A549 (cell line): ENCODE measurements around the gene RIN3. TPM values are rescaled to one million over a fixed set of nuclear protein-coding genes. Genes with fewer than 3 reads are reported as not detected.

Experiments used
- ATAC-seq, 2 experiments: fragments of 200-7000 bp in 1 of 2; fragments of >200 bp in 1 of 2; cut with Nextera tagmentation in 1 of 2; cut with Tn5 transposase in 1 of 2; 3 replicates each; pipeline versions ENCODE4 v1.8.0 to v1.9.1; 2018 to 2020; ENCODE audit warnings: mild to moderate bottlenecking in 1 of 2, moderate library complexity in 1 of 2
- CTCF ChIA-PET: fragments of 300-600 bp; sonication (Branson Sonifier 250); formaldehyde crosslinking; extraction: SDS; loops from one replicate; lab custom pipeline; 2021; ENCODE audit warnings: antibody characterized with exemption, inconsistent platforms; lab: Yijun Ruan, JAX
- POLR2A ChIA-PET: fragments of 350-600 bp; formaldehyde crosslinking; extraction: SDS; loops from one replicate; lab custom pipeline; 2021; ENCODE audit warnings: antibody characterized with exemption, inconsistent platforms; lab: Yijun Ruan, JAX
- DNase-seq, 2 experiments: peaks; one replicate each; pipeline versions ENCODE4 v3.0.0 to v3.0.0-alpha.2; 2011 to 2016; ENCODE audit warnings: low read depth in 1 of 2, low spot score in 1 of 2
- FAIRE-seq: peaks from 2 replicates; lab custom pipeline; 2011; peaks lifted over from hg19 to GRCh38; lab: Jason Lieb, UNC
- H3K27ac ChIP-seq, 2 experiments: fragments of >200 bp; sonication (Bioruptor Twin); formaldehyde crosslinking; 3 replicates each; pipeline ENCODE4 v1.5.1; 2016 to 2017
- H3K4me1 ChIP-seq: fragments of >200 bp; sonication (Bioruptor Twin); formaldehyde crosslinking; 3 replicates; pipeline ENCODE4 v1.6.1; 2016
- H3K4me2 ChIP-seq: fragments of >200 bp; sonication (Bioruptor Twin); formaldehyde crosslinking; 3 replicates; pipeline ENCODE4 v1.6.1; 2016
- H3K4me3 ChIP-seq: fragments of >200 bp; sonication (Bioruptor Twin); formaldehyde crosslinking; 3 replicates; pipeline ENCODE4 v1.5.1; 2016
- H3K9me3 ChIP-seq: fragments of >200 bp; sonication (Bioruptor Twin); formaldehyde crosslinking; 3 replicates; pipeline ENCODE4 v1.6.1; 2016
- ATOH8 ChIP-seq: fragments of 250-450 bp; sonication (Bioruptor Pico); IDR thresholded peaks from 2 replicates; pipeline ENCODE4 v1.5.0; 2020; ENCODE audit warnings: low read depth, mild to moderate bottlenecking, moderate library complexity
- BHLHE40 ChIP-seq: IDR thresholded peaks from 2 replicates; pipeline ENCODE4 v1.6.1; 2012; ENCODE audit warnings: low read depth, low read length, inconsistent platforms
- CBX8 ChIP-seq: fragments of 200-600 bp; sonication (generic); IDR thresholded peaks from 2 replicates; pipeline ENCODE4 v1.6.1; 2016
- CHD2 ChIP-seq: fragments of 150-350 bp; IDR thresholded peaks from 2 replicates; pipeline ENCODE4 v1.6.1; 2014; ENCODE audit warnings: low read length; ENCODE audit not compliant: partially characterized antibody
- E2F6 ChIP-seq: IDR thresholded peaks from 2 replicates; pipeline ENCODE4 v1.6.1; 2012; ENCODE audit warnings: low read depth, borderline replicate concordance
- EHMT2 ChIP-seq: fragments of 200-600 bp; sonication (generic); IDR thresholded peaks from 2 replicates; pipeline ENCODE4 v1.6.1; 2016; ENCODE audit warnings: antibody characterized with exemption, low read depth, mild to moderate bottlenecking, moderate library complexity
- ELK1 ChIP-seq: fragments of 150-350 bp; IDR thresholded peaks from 2 replicates; pipeline ENCODE4 v1.6.1; 2014; ENCODE audit warnings: low read depth, mild to moderate bottlenecking, low read length
- FOXS1 ChIP-seq: fragments of 250-450 bp; sonication (Bioruptor Pico); IDR thresholded peaks from 2 replicates; pipeline ENCODE4 v1.5.0; 2020; ENCODE audit warnings: mild to moderate bottlenecking, moderate library complexity
- HES2 ChIP-seq: fragments of >200 bp; sonication (Bioruptor Twin); formaldehyde crosslinking; IDR thresholded peaks from 2 replicates; pipeline ENCODE4 v1.6.1; 2016
- HEYL ChIP-seq: fragments of 250-450 bp; sonication (Bioruptor Pico); IDR thresholded peaks from 2 replicates; pipeline ENCODE4 v1.8.0; 2021; ENCODE audit warnings: mild to moderate bottlenecking, moderate library complexity
- HMGXB4 ChIP-seq: fragments of 250-450 bp; sonication (Bioruptor Pico); IDR thresholded peaks from 2 replicates; pipeline ENCODE4 v1.5.0; 2021; ENCODE audit warnings: mild to moderate bottlenecking, moderate library complexity, borderline replicate concordance
- HOXA7 ChIP-seq: fragments of 250-450 bp; sonication (Bioruptor Pico); IDR thresholded peaks from 2 replicates; pipeline ENCODE4 v1.5.0; 2020; ENCODE audit warnings: mild to moderate bottlenecking, moderate library complexity
- JUN ChIP-seq, 2 experiments: fragments of >200 bp; sonication (Bioruptor Twin); formaldehyde crosslinking; IDR thresholded peaks; 2 replicates in 1 of 2; 3 replicates in 1 of 2; pipeline ENCODE4 v1.6.1; 2016 to 2017
- JUNB ChIP-seq: fragments of >200 bp; sonication (Bioruptor Twin); formaldehyde crosslinking; IDR thresholded peaks from 2 replicates; pipeline ENCODE4 v1.6.1; 2016
- KDM5A ChIP-seq: fragments of 200-600 bp; sonication (generic); IDR thresholded peaks from 2 replicates; pipeline ENCODE4 v1.6.1; 2016; ENCODE audit warnings: antibody characterized with exemption, mild to moderate bottlenecking
- MAX ChIP-seq: IDR thresholded peaks from 2 replicates; pipeline ENCODE4 v1.6.1; 2012
- MAZ ChIP-seq: fragments of 150-350 bp; IDR thresholded peaks from 2 replicates; pipeline ENCODE4 v1.6.1; 2014; ENCODE audit warnings: antibody characterized with exemption, low read depth, low read length, borderline replicate concordance
- NPAS2 ChIP-seq: fragments of 250-450 bp; sonication (Bioruptor Pico); IDR thresholded peaks from 2 replicates; pipeline ENCODE4 v1.8.0; 2022; ENCODE audit warnings: mild to moderate bottlenecking, moderate library complexity, borderline replicate concordance
- NR3C1 ChIP-seq: fragments of >200 bp; sonication (Bioruptor Twin); formaldehyde crosslinking; IDR thresholded peaks from 3 replicates; pipeline ENCODE4 v1.6.1; 2017
- PHF8 ChIP-seq: fragments of 200-600 bp; sonication (generic); IDR thresholded peaks from 2 replicates; pipeline ENCODE4 v1.6.1; 2016; ENCODE audit warnings: low read depth, mild to moderate bottlenecking, antibody characterized with exemption, moderate library complexity, borderline replicate concordance
- POLR2AphosphoS2 ChIP-seq: conservative IDR thresholded peaks from 2 replicates; pipeline ENCODE4 v1.6.1; 2012; ENCODE audit warnings: low read length, improper control_type of control experiment, inconsistent platforms
- RAD21 ChIP-seq, 2 experiments: fragments of >200 bp in 1 of 2; sonication (Bioruptor Twin) in 1 of 2; formaldehyde crosslinking in 1 of 2; IDR thresholded peaks in 1 of 2; conservative IDR thresholded peaks in 1 of 2; 2 replicates in 1 of 2; 3 replicates in 1 of 2; pipeline ENCODE4 v1.6.1; 2012 to 2018; ENCODE audit warnings: inconsistent platforms in 1 of 2
- TFCP2L1 ChIP-seq: fragments of 250-450 bp; sonication (Bioruptor Pico); IDR thresholded peaks from 2 replicates; pipeline ENCODE4 v1.5.0; 2021; ENCODE audit warnings: mild to moderate bottlenecking
- ZC3H11A ChIP-seq: fragments of 450-650 bp; IDR thresholded peaks from 2 replicates; pipeline ENCODE4 v1.6.1; 2014; ENCODE audit warnings: antibody characterized with exemption, mild to moderate bottlenecking
- ZNF302 ChIP-seq: fragments of 250-450 bp; sonication (Bioruptor Pico); IDR thresholded peaks from 2 replicates; pipeline ENCODE4 v1.9.0; 2021; ENCODE audit warnings: inconsistent platforms, mild to moderate bottlenecking, moderate library complexity
- ZSCAN20 ChIP-seq: fragments of 250-450 bp; sonication (Bioruptor Pico); IDR thresholded peaks from 2 replicates; pipeline ENCODE4 v1.8.0; 2022; ENCODE audit warnings: mild to moderate bottlenecking, moderate library complexity
- WGBS: methylation state at CpG from one replicate; pipeline ENCODE4 v1.1.6; 2017; ENCODE audit errors: missing lambda C conversion rate; 5-methylcytosine and 5-hydroxymethylcytosine counted together
- polyA plus RNA-seq, 4 experiments: library from polyadenylated mRNA; depleted of rRNA in 3 of 4; stranded (reverse); fragments of >200 nt; fragmentation: RNase III in 1 of 4; extraction: RNeasy Plus Mini Kit Qiagen cat#74134 plus additional on column Dnase treatment in 1 of 4; gene quantifications; 2 replicates in 3 of 4; 3 replicates in 1 of 4; pipeline ENCODE4 v1.2.3, GENCODE V29; 2011 to 2017

The RIN3 gene
- polyA plus RNA-seq, 2 of the 4 experiments (the other 2 are of a cell fraction) = 5.6 to 14.5 TPM

- ATAC-seq (peak in 1 of 2 experiments; percentile 16; a peak in 1 of 6 replicates), FAIRE-seq (no peak), DNase-seq (no peak)
- Histone ChIP-seq H3K4me1 (no peaks in the 10 kb centered on the region), H3K27ac (no peak overlapping the region), H3K4me3 (no peak overlapping the region), H3K9me3 (peaks cover 11% of the 10 kb centered on the region; the same call in 2 of the 3 replicates), H3K4me2 (no peak overlapping the region)
- POLR2A ChIA-PET = no interaction called here
- 86% methylated on average over 6 of the region's 10 CpGs for WGBS
- TF ChIP-seq E2F6 (no peak), HEYL (CRISPR knock-in tag) (no peak), JUNB (no peak), NR3C1 (no peak), RAD21 (conservative IDR thresholded peaks at IDR 0.05 in 1 of 2, IDR thresholded peaks at IDR 0.05 in 1 of 2) (no peak), ELK1 (no peak), MAZ (no peak), CBX8 (no peak), JUN (IDR thresholded peaks at IDR 0.05) (no peak), PHF8 (no peak), MAX (no peak)
- CTCF ChIA-PET = interaction anchor here (1.0 to 1.4 kb wide), 2 partner anchors 11 to 32 kb away, joined by 3 read pairs; no protein-coding TSS in a partner anchor
These were observed 127.7 kb downstream of the RIN3 start for GRCh38 chr14:92641306-92641705.

GRCh38 chr14:92644171-92644969 lies 130.8 kb downstream of the RIN3 start:
- Histone ChIP-seq H3K4me2 (no peak overlapping the region), H3K9me3 (peaks cover 11% of the 10 kb centered on the region; the same call in 2 of the 3 replicates), H3K4me1 (no peaks in the 10 kb centered on the region; the same call in 2 of the 3 replicates), H3K27ac (no peak overlapping the region), H3K4me3 (no peak overlapping the region)
- DNase-seq (no peak), FAIRE-seq (no peak), ATAC-seq (no peak; a peak in 1 of 6 replicates)
- 66% methylated on average over 9 of the region's 9 CpGs for WGBS
- CTCF ChIA-PET = interaction anchor here (0.7 to 1.5 kb wide), 6 partner anchors 25 to 537 kb away, joined by 3 to 6 read pairs (median 4); no protein-coding TSS in a partner anchor
- POLR2A ChIA-PET = interaction anchor here (0.6 kb wide), 1 partner anchor 1104 kb away, joined by 4 read pairs; no protein-coding TSS in a partner anchor
- no peak for TF ChIP-seq JUN (IDR thresholded peaks at IDR 0.05)
- no peak for TF ChIP-seq ZSCAN20 (CRISPR knock-in tag)
- no peak for TF ChIP-seq ATOH8 (CRISPR knock-in tag)
- TF ChIP-seq KDM5A = no peak
- no peak for TF ChIP-seq FOXS1 (CRISPR knock-in tag)
- TF ChIP-seq EHMT2 = no peak
- no peak for TF ChIP-seq CHD2
- no peak for TF ChIP-seq NPAS2 (CRISPR knock-in tag)
- TF ChIP-seq TFCP2L1 = no peak
- no peak for TF ChIP-seq HMGXB4 (CRISPR knock-in tag)
- TF ChIP-seq MAX = no peak
- TF ChIP-seq HOXA7 (CRISPR knock-in tag) = no peak
- TF ChIP-seq ZNF302 (CRISPR knock-in tag) = no peak
- TF ChIP-seq RAD21 (conservative IDR thresholded peaks at IDR 0.05 in 1 of 2, IDR thresholded peaks at IDR 0.05 in 1 of 2) = no peak
- no peak for TF ChIP-seq BHLHE40
- TF ChIP-seq POLR2AphosphoS2 = no peak
- TF ChIP-seq HES2 = no peak
- no peak for TF ChIP-seq ZC3H11A
